ENCODE measurements around the gene KIRREL3.

The KIRREL3 gene

DNA sequence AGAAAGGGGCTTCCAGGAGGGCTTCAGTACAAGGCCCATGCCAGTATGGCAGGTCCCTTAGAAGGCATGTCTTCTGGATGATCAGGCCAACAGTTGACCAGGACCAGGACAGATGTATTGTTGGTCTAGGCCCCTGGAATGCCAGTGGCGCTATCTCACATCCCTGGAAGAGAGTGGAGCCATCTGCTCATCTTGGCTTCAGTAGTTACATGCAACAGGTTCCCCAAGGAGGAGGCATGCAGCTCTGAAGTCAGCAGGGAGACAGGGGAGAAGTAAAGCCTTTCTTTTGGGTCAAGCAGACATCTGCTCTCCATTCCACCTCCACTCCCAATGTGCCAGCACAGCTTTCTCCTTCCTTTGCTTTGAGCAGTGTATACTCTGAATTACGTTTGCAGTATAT is 244.1 kb downstream of the KIRREL3 start:
- no peak overlapping the region for H3K4me3 ChIP-seq (ENCODE audit: low read depth, low read length)
- TF ChIP-seq, protein P1, sequence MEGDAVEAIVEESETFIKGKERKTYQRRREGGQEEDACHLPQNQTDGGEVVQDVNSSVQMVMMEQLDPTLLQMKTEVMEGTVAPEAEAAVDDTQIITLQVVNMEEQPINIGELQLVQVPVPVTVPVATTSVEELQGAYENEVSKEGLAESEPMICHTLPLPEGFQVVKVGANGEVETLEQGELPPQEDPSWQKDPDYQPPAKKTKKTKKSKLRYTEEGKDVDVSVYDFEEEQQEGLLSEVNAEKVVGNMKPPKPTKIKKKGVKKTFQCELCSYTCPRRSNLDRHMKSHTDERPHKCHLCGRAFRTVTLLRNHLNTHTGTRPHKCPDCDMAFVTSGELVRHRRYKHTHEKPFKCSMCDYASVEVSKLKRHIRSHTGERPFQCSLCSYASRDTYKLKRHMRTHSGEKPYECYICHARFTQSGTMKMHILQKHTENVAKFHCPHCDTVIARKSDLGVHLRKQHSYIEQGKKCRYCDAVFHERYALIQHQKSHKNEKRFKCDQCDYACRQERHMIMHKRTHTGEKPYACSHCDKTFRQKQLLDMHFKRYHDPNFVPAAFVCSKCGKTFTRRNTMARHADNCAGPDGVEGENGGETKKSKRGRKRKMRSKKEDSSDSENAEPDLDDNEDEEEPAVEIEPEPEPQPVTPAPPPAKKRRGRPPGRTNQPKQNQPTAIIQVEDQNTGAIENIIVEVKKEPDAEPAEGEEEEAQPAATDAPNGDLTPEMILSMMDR (IDR thresholded peaks at IDR 0.05; ENCODE audit: low read depth, low read length) = no peak

DNA sequence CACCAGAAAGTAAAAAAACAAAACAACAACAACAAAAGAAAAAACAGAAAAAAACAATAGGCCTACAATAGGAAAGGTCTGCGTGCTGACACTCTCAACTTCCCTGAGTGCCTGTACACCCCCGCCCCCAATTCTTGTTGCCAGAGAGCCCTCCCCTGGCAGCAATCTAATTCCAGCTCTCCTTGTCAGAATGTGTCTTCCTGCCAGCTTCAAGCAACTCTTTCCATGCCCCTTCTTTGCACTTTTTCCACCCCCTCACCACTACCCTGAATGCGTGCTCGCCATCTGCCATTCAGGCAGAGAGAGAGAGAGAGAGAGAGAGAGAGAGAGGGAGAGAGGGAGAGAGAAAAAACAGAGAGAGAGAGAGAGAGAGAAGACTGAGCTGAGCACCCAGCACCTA is 245.0 kb downstream of the KIRREL3 start:
- H3K4me3 ChIP-seq (ENCODE audit: low read depth, low read length) = no peak overlapping the region
- TF ChIP-seq, protein P1 (IDR thresholded peaks at IDR 0.05; ENCODE audit: low read depth, low read length) = no peak

GRCh38 chr11:126754591-126755426 is 245.8 kb downstream of the KIRREL3 start:
- TF ChIP-seq, protein P1 (IDR thresholded peaks at IDR 0.05; ENCODE audit: low read depth, low read length) = no peak
- H3K4me3 ChIP-seq (ENCODE audit: low read depth, low read length) = no peak overlapping the region

DNA sequence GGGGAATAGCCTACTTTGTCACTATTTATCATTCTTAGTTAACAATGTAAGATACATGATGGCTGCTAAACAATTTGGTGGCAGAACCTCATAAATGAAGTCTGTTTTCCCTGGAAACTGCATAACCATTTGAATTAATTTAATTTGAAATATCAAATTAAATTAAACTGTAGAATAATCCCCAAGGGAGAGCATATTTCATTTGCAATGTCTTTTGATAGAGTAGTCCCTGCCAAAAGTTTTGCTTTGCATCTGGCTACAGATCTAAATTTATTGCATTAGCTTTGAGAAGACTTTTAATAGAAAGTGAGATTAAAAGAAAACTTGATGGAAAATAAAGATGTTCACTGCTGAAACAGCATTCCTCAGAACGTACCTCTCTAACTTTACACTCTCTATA is 246.6 kb downstream of the KIRREL3 start:
- H3K4me3 ChIP-seq (ENCODE audit: low read depth, low read length) = no peak overlapping the region
- TF ChIP-seq, protein P1 (IDR thresholded peaks at IDR 0.05; ENCODE audit: low read depth, low read length) = no peak

DNA sequence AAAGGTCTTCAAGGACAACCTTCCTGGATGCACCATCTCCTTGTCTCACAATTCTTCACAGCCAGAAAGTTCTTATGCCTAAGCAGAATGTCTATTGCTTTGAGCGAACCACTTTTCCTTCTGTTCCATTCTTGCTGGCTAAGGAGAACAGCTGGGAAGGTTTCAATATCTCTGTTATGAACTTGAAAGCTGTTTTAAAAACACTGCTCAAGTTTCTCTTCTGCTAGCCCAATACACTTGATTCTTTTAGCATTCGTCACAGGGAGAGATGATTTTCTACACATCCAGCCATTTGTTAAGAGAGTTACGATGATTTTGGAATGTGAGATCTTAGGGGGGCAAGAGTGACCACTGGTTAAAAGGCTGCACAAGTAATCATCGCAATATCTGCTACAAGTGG is 249.3 kb downstream of the KIRREL3 start:
- TF ChIP-seq, protein P1 (IDR thresholded peaks at IDR 0.05; ENCODE audit: low read depth, low read length) = no peak
- H3K4me3 ChIP-seq (ENCODE audit: low read depth, low read length) = no peak overlapping the region

- no peak overlapping the region for H3K4me3 ChIP-seq (ENCODE audit: low read depth, low read length)
Measured at GRCh38 chr11:126748793-126749192, 251.8 kb downstream of the KIRREL3 start.

More at GRCh38 chr11:126748793-126749192, 251.8 kb downstream of the KIRREL3 start:
- TF ChIP-seq, protein P1 (IDR thresholded peaks at IDR 0.05; ENCODE audit: low read depth, low read length) = no peak

Data from WI38 (cell line).